Lung (tissue), 12 donors: ENCODE measurements around the gene GPR62. TPM values are rescaled to one million over a fixed set of nuclear protein-coding genes. Genes with fewer than 3 reads are reported as not detected.
A peak's percentile ranks its signal among the peaks of the same experiment; 100 is the strongest.

Experiments
- ATAC-seq: fragments of 200-7000 bp; cut with Tn5 transposase; one replicate; pipeline ENCODE4 v1.9.1; 2020; ENCODE audit warnings: moderate number of reproducible peaks; ENCODE audit not compliant: insufficient read depth, low FRiP score
- DNase-seq, 3 donors: peaks; one replicate each; pipeline ENCODE4 v3.0.0-alpha.2; 2013 to 2017
- H3K27ac ChIP-seq, 2 donors: one replicate each; pipeline ENCODE4 v1.5.1; 2013; ENCODE audit warnings: mild to moderate bottlenecking in 2 of 2, moderate library complexity in 2 of 2, control low read depth in 1 of 2, inconsistent platforms in 1 of 2, low read depth in 1 of 2, low read length in 1 of 2
- H3K27me3 ChIP-seq, 3 donors: one replicate each; pipeline ENCODE4 v1.5.1; 2013; ENCODE audit warnings: low read length in 2 of 3; ENCODE audit not compliant: control insufficient read depth in 3 of 3, insufficient read depth in 3 of 3
- H3K36me3 ChIP-seq, 4 donors: one replicate each; pipeline ENCODE4 v1.5.1; 2013; ENCODE audit warnings: low read length in 4 of 4, mild to moderate bottlenecking in 1 of 4, moderate library complexity in 1 of 4; ENCODE audit not compliant: control insufficient read depth in 4 of 4, insufficient read depth in 4 of 4
- H3K4me1 ChIP-seq, 5 donors: one replicate each; pipeline ENCODE4 v1.5.1; 2013; ENCODE audit warnings: low read length in 5 of 5, mild to moderate bottlenecking in 2 of 5, moderate library complexity in 1 of 5; ENCODE audit not compliant: control insufficient read depth in 5 of 5, insufficient read depth in 5 of 5
- H3K4me3 ChIP-seq: one replicate; pipeline ENCODE4 v1.5.1; 2013; ENCODE audit warnings: mild to moderate bottlenecking, control low read depth, moderate library complexity
- H3K9ac ChIP-seq, 2 donors: one replicate each; pipeline ENCODE4 v1.5.1; 2013; ENCODE audit warnings: low read length in 2 of 2, control low read depth in 1 of 2; ENCODE audit not compliant: insufficient read depth in 1 of 2
- H3K9me3 ChIP-seq, 4 donors: one replicate each; pipeline ENCODE4 v1.5.1; 2013; ENCODE audit warnings: low read length in 3 of 4, mild to moderate bottlenecking in 1 of 4, moderate library complexity in 1 of 4; ENCODE audit not compliant: control insufficient read depth in 4 of 4, insufficient read depth in 3 of 4
- WGBS, 2 donors: extraction: QIAGEN DNeasy Blood & Tissue Kit; methylation state at CpG; one replicate each; pipeline ENCODE4 v1.1.7; 2013; 5-methylcytosine and 5-hydroxymethylcytosine counted together
- polyA plus RNA-seq, 2 donors: library from polyadenylated mRNA; stranded (reverse); fragments of 200-250 nt; gene quantifications; one replicate each; pipeline ENCODE4 v1.2.1, GENCODE V29; 2013
- total RNA-seq, 2 donors: library from RNA; depleted of rRNA in 1 of 2; stranded (reverse); fragments of >200 nt in 1 of 2; gene quantifications; one replicate each; pipeline ENCODE4 v1.2.1, GENCODE V29; 2014 to 2021
- TF ChIP-seq, protein P1 (sequence below): IDR thresholded peaks from 2 replicates; pipeline ENCODE4 v1.5.1; 2012; ENCODE audit warnings: mild to moderate bottlenecking; ENCODE audit errors: control extremely low read depth, extremely low read depth
- donor health status: control.
- donor health status: control.
- donor health status: Bipolar disorder and iron deficiency.
- donor health status: healthy.
- donor health status: DM: yes; HTN: yes; CAD: no.

The GPR62 gene
- total and polyA plus RNA-seq, 4 donors = 0.05 to 0.15 TPM; not detected in 2

DNA sequence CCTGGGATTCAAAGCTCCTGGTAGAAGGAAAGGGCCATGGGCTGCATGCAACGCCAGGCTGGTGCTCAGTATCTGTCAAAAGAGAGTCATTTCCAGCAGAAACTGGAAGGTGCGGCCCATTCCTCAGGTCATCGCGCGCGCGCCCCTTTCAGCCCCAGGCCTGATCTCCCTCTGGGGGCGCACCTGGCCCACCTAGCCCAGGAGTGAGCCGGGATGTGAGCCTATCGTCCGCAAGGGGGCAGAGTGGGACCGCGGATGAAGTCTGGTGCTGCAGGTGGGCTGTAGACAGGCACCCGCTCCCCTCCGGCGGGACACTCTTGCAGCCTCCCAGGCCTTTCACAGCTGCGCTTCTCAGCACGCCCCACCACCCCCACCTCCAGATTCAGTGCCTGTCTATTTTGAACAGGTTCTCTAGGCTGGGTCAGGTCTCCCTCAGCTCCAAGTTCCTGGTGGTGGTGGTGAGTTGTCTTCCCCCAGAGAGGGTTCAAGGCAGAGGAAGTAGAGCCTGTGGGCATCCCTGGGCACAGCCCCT, 46.3 kb downstream of the GPR62 start:
- Histone ChIP-seq H3K27me3 (peaks cover 0 to 2% (median 0%) of the 10 kb centered on the region in 3 donors), H3K36me3 (no peaks in the 10 kb centered on the region), H3K4me3 (no peak overlapping the region), H3K4me1 (peaks cover 0 to 21% (median 14%) of the 10 kb centered on the region in 5 donors), H3K9ac (no peak overlapping the region), H3K9me3 (peaks cover 0 to 2% (median 0%) of the 10 kb centered on the region in 4 donors), H3K27ac (no peak overlapping the region)
- TF ChIP-seq, protein P1, sequence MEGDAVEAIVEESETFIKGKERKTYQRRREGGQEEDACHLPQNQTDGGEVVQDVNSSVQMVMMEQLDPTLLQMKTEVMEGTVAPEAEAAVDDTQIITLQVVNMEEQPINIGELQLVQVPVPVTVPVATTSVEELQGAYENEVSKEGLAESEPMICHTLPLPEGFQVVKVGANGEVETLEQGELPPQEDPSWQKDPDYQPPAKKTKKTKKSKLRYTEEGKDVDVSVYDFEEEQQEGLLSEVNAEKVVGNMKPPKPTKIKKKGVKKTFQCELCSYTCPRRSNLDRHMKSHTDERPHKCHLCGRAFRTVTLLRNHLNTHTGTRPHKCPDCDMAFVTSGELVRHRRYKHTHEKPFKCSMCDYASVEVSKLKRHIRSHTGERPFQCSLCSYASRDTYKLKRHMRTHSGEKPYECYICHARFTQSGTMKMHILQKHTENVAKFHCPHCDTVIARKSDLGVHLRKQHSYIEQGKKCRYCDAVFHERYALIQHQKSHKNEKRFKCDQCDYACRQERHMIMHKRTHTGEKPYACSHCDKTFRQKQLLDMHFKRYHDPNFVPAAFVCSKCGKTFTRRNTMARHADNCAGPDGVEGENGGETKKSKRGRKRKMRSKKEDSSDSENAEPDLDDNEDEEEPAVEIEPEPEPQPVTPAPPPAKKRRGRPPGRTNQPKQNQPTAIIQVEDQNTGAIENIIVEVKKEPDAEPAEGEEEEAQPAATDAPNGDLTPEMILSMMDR = peak; percentile 88
- DNase-seq (peak; percentile 67 to 81 (median 69)), ATAC-seq (peak; percentile 43)
- WGBS, 2 donors = 2% methylated on average over 13 to 18 of the region's 18 CpGs

GRCh38 chr3:52002748-52003147, 47.6 kb downstream of the GPR62 start:
- DNase-seq = no peak
- H3K27ac ChIP-seq = no peak overlapping the region
- H3K4me1 ChIP-seq = peaks cover 0 to 21% (median 15%) of the 10 kb centered on the region in 5 donors
- no peaks in the 10 kb centered on the region for H3K36me3 ChIP-seq
- no peak overlapping the region for H3K9ac ChIP-seq
- peaks cover 0 to 2% (median 0%) of the 10 kb centered on the region in 3 donors for H3K27me3 ChIP-seq
- H3K4me3 ChIP-seq = no peak overlapping the region
- WGBS, 2 donors = 81 to 91% methylated on average over 6 of the region's 6 CpGs
- TF ChIP-seq, protein P1 = no peak
- ATAC-seq = no peak
- peaks cover 0 to 2% (median 0%) of the 10 kb centered on the region in 4 donors for H3K9me3 ChIP-seq

GRCh38 chr3:52004163-52004787, 49.1 kb downstream of the GPR62 start:
- ATAC-seq = no peak
- TF ChIP-seq, protein P1 = peak; percentile 27
- WGBS, 2 donors = 60 to 67% methylated on average over 16 of the region's 16 CpGs
- H3K36me3 ChIP-seq = no peaks in the 10 kb centered on the region
- DNase-seq = peak; percentile 79
- H3K9me3 ChIP-seq = no peaks in the 10 kb centered on the region
- H3K4me1 ChIP-seq = peaks cover 0 to 21% (median 15%) of the 10 kb centered on the region in 5 donors
- no peak overlapping the region for H3K9ac ChIP-seq
- peak overlapping the region in 1 of 2 donors; percentile 57 for H3K27ac ChIP-seq
- no peaks in the 10 kb centered on the region for H3K27me3 ChIP-seq
- H3K4me3 ChIP-seq = no peak overlapping the region
